SW 1271 (cell line): ENCODE results near the gene MUC3A.
"Not testable (repeated sequence)": the region's sequence is repeated elsewhere in the genome, so short reads cannot be mapped to it uniquely, and the experiment has no call there.

Experiments used
- DNase-seq, 2 experiments: peaks; one replicate each; lab custom pipeline; 2025; lab: John Stamatoyannopoulos, UW

The MUC3A gene, protein sequence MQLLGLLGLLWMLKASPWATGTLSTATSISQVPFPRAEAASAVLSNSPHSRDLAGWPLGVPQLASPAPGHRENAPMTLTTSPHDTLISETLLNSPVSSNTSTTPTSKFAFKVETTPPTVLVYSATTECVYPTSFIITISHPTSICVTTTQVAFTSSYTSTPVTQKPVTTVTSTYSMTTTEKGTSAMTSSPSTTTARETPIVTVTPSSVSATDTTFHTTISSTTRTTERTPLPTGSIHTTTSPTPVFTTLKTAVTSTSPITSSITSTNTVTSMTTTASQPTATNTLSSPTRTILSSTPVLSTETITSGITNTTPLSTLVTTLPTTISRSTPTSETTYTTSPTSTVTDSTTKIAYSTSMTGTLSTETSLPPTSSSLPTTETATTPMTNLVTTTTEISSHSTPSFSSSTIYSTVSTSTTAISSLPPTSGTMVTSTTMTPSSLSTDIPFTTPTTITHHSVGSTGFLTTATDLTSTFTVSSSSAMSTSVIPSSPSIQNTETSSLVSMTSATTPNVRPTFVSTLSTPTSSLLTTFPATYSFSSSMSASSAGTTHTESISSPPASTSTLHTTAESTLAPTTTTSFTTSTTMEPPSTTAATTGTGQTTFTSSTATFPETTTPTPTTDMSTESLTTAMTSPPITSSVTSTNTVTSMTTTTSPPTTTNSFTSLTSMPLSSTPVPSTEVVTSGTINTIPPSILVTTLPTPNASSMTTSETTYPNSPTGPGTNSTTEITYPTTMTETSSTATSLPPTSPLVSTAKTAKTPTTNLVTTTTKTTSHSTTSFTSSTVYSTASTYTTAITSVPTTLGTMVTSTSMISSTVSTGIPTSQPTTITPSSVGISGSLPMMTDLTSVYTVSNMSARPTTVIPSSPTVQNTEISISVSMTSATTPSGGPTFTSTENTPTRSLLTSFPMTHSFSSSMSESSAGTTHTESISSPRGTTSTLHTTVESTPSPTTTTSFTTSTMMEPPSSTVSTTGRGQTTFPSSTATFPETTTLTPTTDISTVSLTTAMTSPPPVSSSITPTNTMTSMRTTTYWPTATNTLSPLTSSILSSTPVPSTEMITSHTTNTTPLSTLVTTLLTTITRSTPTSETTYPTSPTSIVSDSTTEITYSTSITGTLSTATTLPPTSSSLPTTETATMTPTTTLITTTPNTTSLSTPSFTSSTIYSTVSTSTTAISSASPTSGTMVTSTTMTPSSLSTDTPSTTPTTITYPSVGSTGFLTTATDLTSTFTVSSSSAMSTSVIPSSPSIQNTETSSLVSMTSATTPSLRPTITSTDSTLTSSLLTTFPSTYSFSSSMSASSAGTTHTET (N-terminal part only)

DNA sequence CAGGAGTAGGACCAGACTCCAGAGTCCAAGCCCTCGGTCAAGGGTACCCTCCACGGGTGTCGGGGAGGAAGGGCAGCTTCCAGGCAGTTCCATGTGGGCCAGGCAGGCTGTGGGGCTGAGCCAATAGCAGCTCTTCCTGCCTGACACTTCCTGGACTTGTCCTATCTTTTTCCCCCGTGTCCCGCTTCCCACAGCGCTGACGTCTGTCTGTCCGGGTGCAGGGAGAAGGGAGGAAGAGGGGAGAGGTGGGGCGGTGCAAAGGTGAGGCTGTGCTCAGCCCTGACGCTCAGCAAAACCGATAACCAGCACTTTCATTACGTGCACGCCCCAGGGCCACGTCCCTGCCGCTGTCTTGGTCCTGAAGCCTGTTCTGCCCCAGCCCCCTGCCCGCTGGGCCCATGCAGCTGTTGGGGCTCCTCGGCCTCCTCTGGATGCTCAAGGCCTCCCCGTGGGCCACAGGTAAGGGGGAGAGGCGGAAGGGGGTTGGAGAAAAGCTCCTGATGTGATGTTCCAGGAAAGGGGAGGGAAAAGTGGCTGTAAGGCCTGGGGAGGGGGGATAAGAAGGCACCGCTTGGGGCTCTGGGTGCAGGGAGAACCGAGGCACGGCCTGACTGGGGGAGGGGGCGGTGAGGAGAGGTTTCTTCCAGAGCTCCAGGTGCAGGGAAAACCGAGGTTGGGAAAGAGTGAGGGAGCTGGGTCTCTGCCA is at the start of gene MUC3A:
TSS of gene MUC3A (plus strand) at position 308 of the 706 bp plus-strand sequence. CDS start at position 399, 91 bp downstream.
- no peak for DNase-seq

GRCh38 chr7:100900978-100901377 is 48.4 kb upstream of the MUC3A start:
- no peak for DNase-seq

GRCh38 chr7:100901921-100902332 is 47.4 kb upstream of the MUC3A start:
- DNase-seq, result no peak

GRCh38 chr7:100902638-100903037 is 46.7 kb upstream of the MUC3A start:
- DNase-seq, result no peak

DNA sequence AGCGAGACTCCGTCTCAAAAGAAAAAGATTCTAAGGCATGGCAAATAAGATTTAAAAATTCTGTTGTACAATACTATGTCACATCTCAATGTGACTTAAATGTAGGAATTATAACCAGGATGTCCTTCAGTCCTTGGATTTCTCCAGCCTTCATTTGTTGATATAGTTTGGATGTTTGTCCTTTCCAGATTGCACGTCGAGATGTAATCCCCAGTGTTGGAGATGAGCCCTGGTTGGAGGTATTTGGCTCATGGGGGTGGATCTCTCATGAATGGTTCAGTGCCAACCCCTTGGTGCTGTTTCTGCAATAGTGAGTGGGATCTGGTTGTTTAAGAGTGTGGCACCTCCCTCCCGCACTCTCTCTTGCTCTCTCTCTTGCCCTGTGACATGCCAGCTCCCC is 40.8 kb upstream of the MUC3A start:
- DNase-seq, result no peak

DNA sequence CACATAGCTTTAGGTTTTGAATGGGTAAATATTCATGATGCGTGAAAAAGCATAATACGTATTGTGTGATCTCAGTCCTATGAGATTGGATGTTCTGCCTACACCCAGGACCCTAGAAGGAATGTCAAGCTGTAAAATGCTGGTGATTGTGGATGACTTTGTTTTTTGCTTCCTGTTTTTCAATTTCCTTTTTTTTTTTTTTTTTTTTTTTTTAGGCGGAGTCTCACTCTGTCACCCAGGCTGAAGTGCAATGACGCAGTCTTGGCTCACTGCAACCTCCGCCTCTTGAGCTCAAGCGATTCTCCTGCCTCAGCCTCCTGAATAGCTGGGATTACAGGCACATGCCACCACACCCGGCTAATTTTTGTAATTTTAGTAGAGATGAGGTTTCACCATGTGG is 38.9 kb upstream of the MUC3A start:
- DNase-seq, result not testable (repeated sequence)

DNA sequence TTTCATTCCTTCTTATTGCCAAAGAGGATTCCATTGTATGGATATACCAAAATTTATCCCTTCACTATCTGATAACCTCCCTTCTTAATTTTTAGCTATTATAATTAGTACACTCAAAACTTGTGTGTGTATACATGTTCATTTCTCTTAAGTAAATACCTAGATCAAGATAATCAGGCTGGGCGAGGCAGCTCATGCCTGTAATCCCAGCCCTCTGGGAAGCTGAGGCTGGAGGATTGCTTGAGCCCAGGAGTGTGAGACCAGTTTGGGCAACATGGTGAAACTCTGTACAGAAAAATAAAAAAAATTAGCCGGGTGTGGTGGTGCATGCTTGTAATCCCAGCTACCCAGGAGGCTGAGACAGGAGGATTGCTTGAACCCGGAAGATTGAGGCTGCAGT is 37.9 kb upstream of the MUC3A start:
- DNase-seq, result no peak

GRCh38 chr7:100914208-100914878 is 35.0 kb upstream of the MUC3A start:
- DNase-seq, result no peak

DNA sequence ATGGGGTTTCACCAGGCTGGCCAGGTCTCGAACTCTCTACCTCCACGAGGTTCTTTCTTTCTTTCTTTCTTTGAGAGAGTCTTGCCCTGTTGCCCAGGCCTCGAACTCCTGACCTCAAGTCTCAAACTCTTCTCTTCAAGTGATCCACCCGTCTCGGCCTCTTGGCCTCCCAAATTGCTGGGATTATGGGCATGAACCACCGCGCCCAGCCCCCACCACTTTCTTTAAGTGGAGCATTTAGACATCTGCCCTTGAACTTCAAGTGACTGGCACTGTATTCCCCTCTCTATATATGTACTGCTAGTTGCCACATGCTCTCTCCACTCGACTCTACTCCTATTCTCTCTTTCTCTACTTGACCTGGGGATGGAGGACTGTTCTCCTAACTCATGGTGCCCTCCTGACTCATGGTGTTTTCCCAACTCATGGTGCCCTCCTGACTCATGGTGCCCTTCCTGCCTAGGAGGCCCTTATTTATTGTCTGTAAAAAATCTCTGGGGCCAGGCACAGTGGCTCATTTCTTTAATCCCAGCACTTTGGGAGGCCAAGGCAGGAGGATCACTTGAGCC is 34.4 kb upstream of the MUC3A start:
- peak; percentile 27 to 36 for DNase-seq

- not testable (repeated sequence) for DNase-seq
These were observed 30.0 kb upstream of the MUC3A start for GRCh38 chr7:100919335-100919734.

DNA sequence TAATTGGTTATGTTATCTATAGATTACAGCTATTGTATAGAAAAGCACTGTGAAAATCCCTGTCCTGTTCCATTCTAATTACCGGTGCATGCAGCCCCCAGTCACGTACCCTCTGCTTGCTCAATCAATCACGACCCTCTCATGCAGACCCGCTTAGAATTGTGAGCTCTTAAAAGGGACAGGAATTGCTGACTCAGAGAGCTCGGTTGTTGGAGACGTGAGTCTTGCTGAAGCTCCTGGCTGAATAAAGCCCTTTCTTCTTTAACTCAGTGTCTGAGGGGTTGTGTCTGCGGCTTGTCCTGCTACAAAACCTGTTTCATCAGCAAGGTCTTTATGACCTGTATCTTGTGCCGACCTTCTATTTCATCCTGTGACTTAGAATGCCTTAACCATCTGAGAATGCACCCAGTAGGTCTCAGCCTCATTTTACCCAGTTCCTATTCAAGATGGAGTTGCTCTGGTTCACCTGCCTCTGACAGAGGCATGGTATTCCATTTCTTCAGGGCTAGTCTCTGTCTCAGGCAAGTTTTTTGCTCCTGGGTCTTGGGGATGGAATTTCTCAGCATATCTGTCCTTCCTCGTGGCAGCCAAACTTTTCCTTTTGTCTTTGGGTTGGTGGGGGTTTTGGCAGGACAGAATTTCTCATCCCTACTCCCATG is 29.4 kb upstream of the MUC3A start:
- not testable (repeated sequence) for DNase-seq

- DNase-seq, result no peak
These were observed 28.3 kb upstream of the MUC3A start for GRCh38 chr7:100921039-100921438.

DNA sequence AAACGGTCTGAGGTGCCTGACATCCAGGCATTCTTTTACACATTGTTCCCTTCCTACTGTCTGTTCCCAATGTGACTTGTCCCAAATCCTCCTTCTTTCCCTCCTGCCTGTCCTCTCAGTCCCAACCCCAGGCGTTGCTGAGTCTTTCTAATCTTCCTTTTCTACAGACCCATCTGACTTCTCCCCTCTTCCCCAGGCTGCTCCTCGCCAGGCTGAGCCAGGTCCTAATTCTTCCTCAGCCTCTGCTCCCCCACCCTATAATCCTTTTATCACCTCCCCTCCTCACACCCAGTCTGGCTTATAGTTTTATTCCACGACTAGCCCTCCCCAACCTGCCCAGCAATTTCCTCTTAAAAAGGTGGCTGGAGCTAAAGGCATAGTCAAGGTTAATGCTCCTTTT is 25.7 kb upstream of the MUC3A start:
- not testable (repeated sequence) for DNase-seq

DNA sequence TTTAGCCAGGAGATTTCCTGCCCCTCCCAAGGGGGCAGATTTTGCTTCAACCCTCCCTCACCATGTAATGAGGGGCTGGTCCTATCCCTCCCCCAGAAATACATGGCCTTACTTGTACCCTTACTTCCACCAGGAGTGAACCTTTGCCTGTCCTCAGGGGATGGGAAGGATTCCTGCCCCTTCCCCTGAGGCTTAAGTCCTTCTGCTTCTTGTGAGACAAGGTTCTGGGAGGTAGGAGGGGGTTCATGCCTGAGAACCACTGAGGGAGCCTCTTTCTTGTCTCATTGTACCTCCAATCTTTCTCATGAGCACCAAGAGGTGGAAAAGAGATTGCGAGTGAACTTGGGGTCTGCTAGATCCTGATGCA is 19.5 kb upstream of the MUC3A start:
- DNase-seq, result no peak

DNA sequence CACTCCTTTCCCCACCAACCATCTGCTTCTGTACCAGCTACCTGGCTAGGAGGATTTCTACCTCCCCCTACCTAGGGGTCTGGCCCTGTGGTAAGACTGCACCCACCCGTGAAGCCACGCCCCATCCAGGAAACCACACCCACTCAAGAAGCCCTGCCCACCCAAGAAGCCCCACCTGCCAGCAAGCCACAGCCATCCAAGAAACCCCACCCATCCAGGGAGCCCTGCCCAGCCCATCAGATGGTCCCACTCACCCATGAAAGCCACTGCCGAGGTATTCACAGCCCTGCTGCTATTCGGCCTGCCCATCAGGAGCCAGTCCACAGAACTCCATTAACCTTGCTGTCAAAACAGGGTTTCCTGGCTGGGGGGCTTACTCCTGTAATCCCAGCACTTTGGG is 15.6 kb upstream of the MUC3A start:
- no peak for DNase-seq

- not testable (repeated sequence) for DNase-seq
These were observed 14.0 kb upstream of the MUC3A start for GRCh38 chr7:100935381-100935780.

DNA sequence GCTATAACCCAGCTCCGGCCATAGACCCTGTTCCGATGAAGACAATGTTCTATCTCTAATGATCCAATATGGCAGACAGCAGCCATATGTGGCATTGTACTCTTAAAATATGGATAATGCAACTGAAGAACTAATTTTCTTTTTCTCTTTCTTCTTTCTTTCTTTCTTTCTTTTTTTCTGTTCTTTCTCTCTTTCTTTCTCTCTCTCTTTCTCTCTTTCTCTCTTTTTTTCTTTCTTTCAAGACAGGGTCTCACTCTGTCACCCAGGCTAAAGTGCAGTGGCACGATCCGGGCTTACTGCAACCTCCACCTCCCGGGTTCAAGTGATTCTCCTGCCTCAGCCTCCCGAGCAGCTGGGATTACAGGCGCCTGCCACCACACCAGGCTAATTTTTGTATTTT is 13.2 kb upstream of the MUC3A start:
- not testable (repeated sequence) for DNase-seq

- no peak for DNase-seq
These were observed 7.1 kb upstream of the MUC3A start for GRCh38 chr7:100942045-100942774.

DNA sequence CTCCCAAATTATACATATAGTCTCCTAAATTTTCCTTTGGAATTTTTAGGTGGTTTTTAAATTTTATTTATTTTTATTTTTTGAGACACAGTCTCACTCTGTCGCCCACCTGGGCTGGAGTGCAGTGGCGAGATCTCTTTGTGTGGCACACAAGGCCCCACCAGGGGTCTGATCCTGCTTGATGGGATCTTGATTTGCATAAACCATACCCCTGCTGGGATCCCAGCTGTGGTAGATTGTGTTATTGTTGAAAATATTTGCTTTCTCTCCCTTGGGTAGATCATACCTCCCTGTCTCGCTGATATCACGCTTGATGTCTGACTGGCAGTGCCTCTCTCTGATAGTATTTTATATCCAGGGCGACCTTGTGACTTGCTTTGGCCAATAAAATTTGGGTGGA is 5.6 kb upstream of the MUC3A start:
- no peak for DNase-seq
